ENCODE results near the gene SCP2. TPM values are rescaled to one million over a fixed set of nuclear protein-coding genes. Genes with fewer than 3 reads are reported as not detected.

The SCP2 gene
- polyA plus RNA-seq, 2 donors: 112 to 158 TPM

GRCh38 chr1:53089478-53090226, 162.6 kb downstream of the SCP2 start:
- H3K4me3 ChIP-seq (ENCODE audit: low read depth in 1 of 2, low read length in 2 of 2): no peak overlapping the region
- H3K27ac ChIP-seq (ENCODE audit: low read depth in 2 of 2, low read length in 1 of 2): no peak overlapping the region
- no peaks in the 10 kb centered on the region for H3K9me3 ChIP-seq (ENCODE audit: control insufficient read depth in 2 of 2, insufficient read depth in 1 of 2, low read depth in 1 of 2, low read length in 1 of 2)
- WGBS, 2 donors: 80 to 81% methylated on average over 10 to 11 of the region's 11 CpGs
- no peaks in the 10 kb centered on the region for H3K4me1 ChIP-seq (ENCODE audit: control insufficient read depth in 2 of 2, insufficient read depth in 2 of 2, low read length in 1 of 2)
- H3K27me3 ChIP-seq (ENCODE audit: control insufficient read depth in 1 of 2, insufficient read depth in 2 of 2, low read length in 2 of 2): no peaks in the 10 kb centered on the region
- no peaks in the 10 kb centered on the region for H3K36me3 ChIP-seq (ENCODE audit: control insufficient read depth in 2 of 2, insufficient read depth in 2 of 2, low read length in 1 of 2)

- Histone ChIP-seq H3K27ac (ENCODE audit: low read depth in 2 of 2, low read length in 1 of 2) (no peak overlapping the region), H3K9me3 (ENCODE audit: control insufficient read depth in 2 of 2, insufficient read depth in 1 of 2, low read depth in 1 of 2, low read length in 1 of 2) (peaks cover 0 to 6% of the 10 kb centered on the region in 2 donors), H3K4me1 (ENCODE audit: control insufficient read depth in 2 of 2, insufficient read depth in 2 of 2, low read length in 1 of 2) (peaks cover 0 to 3% of the 10 kb centered on the region in 2 donors), H3K27me3 (ENCODE audit: control insufficient read depth in 1 of 2, insufficient read depth in 2 of 2, low read length in 2 of 2) (no peaks in the 10 kb centered on the region), H3K4me3 (ENCODE audit: low read depth in 1 of 2, low read length in 2 of 2) (no peak overlapping the region), H3K36me3 (ENCODE audit: control insufficient read depth in 2 of 2, insufficient read depth in 2 of 2, low read length in 1 of 2) (no peaks in the 10 kb centered on the region)
- WGBS, 2 donors: 84 to 88% methylated on average over 35 to 37 of the region's 37 CpGs
These were observed 163.4 kb downstream of the SCP2 start for GRCh38 chr1:53090227-53091147.

GRCh38 chr1:53091841-53092645, 165.0 kb downstream of the SCP2 start:
- 85 to 86% methylated on average over 26 of the region's 26 CpGs for WGBS, 2 donors
- Histone ChIP-seq H3K9me3 (ENCODE audit: control insufficient read depth in 2 of 2, insufficient read depth in 1 of 2, low read depth in 1 of 2, low read length in 1 of 2) (peaks cover 0 to 21% of the 10 kb centered on the region in 2 donors), H3K4me3 (ENCODE audit: low read depth in 1 of 2, low read length in 2 of 2) (no peak overlapping the region), H3K4me1 (ENCODE audit: control insufficient read depth in 2 of 2, insufficient read depth in 2 of 2, low read length in 1 of 2) (peaks cover 0 to 3% of the 10 kb centered on the region in 2 donors), H3K27me3 (ENCODE audit: control insufficient read depth in 1 of 2, insufficient read depth in 2 of 2, low read length in 2 of 2) (no peaks in the 10 kb centered on the region), H3K36me3 (ENCODE audit: control insufficient read depth in 2 of 2, insufficient read depth in 2 of 2, low read length in 1 of 2) (no peaks in the 10 kb centered on the region), H3K27ac (ENCODE audit: low read depth in 2 of 2, low read length in 1 of 2) (no peak overlapping the region)

GRCh38 chr1:53092659-53093450, 165.8 kb downstream of the SCP2 start:
- no peak overlapping the region for H3K27ac ChIP-seq (ENCODE audit: low read depth in 2 of 2, low read length in 1 of 2)
- no peak overlapping the region for H3K4me3 ChIP-seq (ENCODE audit: low read depth in 1 of 2, low read length in 2 of 2)
- peaks cover 0 to 3% of the 10 kb centered on the region in 2 donors for H3K4me1 ChIP-seq (ENCODE audit: control insufficient read depth in 2 of 2, insufficient read depth in 2 of 2, low read length in 1 of 2)
- H3K9me3 ChIP-seq (ENCODE audit: control insufficient read depth in 2 of 2, insufficient read depth in 1 of 2, low read depth in 1 of 2, low read length in 1 of 2): peaks cover 0 to 29% of the 10 kb centered on the region in 2 donors
- no peaks in the 10 kb centered on the region for H3K27me3 ChIP-seq (ENCODE audit: control insufficient read depth in 1 of 2, insufficient read depth in 2 of 2, low read length in 2 of 2)
- WGBS, 2 donors: 84 to 86% methylated on average over 28 to 33 of the region's 33 CpGs
- no peaks in the 10 kb centered on the region for H3K36me3 ChIP-seq (ENCODE audit: control insufficient read depth in 2 of 2, insufficient read depth in 2 of 2, low read length in 1 of 2)

DNA sequence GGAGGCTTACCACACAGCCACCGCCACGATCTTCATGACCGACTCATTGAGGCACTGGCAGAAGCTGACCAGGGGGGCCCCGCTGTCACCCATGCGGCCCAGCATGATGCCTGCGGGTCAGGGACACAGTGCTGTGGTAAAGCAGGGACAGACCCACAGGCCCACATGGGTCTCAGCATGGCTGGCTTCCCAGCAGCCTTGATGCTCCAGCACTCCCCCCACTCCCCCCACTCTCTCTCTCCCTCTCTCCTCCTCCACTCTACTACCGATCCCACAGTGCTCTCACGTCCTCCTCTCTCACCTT, 166.3 kb downstream of the SCP2 start:
- WGBS, 2 donors: 90 to 91% methylated on average over 7 to 8 of the region's 8 CpGs
- H3K4me3 ChIP-seq (ENCODE audit: low read depth in 1 of 2, low read length in 2 of 2): no peak overlapping the region
- H3K4me1 ChIP-seq (ENCODE audit: control insufficient read depth in 2 of 2, insufficient read depth in 2 of 2, low read length in 1 of 2): peaks cover 0 to 3% of the 10 kb centered on the region in 2 donors
- no peak overlapping the region for H3K27ac ChIP-seq (ENCODE audit: low read depth in 2 of 2, low read length in 1 of 2)
- H3K36me3 ChIP-seq (ENCODE audit: control insufficient read depth in 2 of 2, insufficient read depth in 2 of 2, low read length in 1 of 2): no peaks in the 10 kb centered on the region
- H3K27me3 ChIP-seq (ENCODE audit: control insufficient read depth in 1 of 2, insufficient read depth in 2 of 2, low read length in 2 of 2): no peaks in the 10 kb centered on the region
- peaks cover 0 to 33% of the 10 kb centered on the region in 2 donors for H3K9me3 ChIP-seq (ENCODE audit: control insufficient read depth in 2 of 2, insufficient read depth in 1 of 2, low read depth in 1 of 2, low read length in 1 of 2)

GRCh38 chr1:53093778-53094532, 166.9 kb downstream of the SCP2 start:
- Histone ChIP-seq H3K4me3 (ENCODE audit: low read depth in 1 of 2, low read length in 2 of 2) (no peak overlapping the region), H3K27me3 (ENCODE audit: control insufficient read depth in 1 of 2, insufficient read depth in 2 of 2, low read length in 2 of 2) (no peaks in the 10 kb centered on the region), H3K4me1 (ENCODE audit: control insufficient read depth in 2 of 2, insufficient read depth in 2 of 2, low read length in 1 of 2) (peaks cover 0 to 3% of the 10 kb centered on the region in 2 donors), H3K36me3 (ENCODE audit: control insufficient read depth in 2 of 2, insufficient read depth in 2 of 2, low read length in 1 of 2) (no peaks in the 10 kb centered on the region), H3K27ac (ENCODE audit: low read depth in 2 of 2, low read length in 1 of 2) (no peak overlapping the region), H3K9me3 (ENCODE audit: control insufficient read depth in 2 of 2, insufficient read depth in 1 of 2, low read depth in 1 of 2, low read length in 1 of 2) (peaks cover 0 to 39% of the 10 kb centered on the region in 2 donors)
- WGBS, 2 donors: 92 to 93% methylated on average over 20 of the region's 20 CpGs

DNA sequence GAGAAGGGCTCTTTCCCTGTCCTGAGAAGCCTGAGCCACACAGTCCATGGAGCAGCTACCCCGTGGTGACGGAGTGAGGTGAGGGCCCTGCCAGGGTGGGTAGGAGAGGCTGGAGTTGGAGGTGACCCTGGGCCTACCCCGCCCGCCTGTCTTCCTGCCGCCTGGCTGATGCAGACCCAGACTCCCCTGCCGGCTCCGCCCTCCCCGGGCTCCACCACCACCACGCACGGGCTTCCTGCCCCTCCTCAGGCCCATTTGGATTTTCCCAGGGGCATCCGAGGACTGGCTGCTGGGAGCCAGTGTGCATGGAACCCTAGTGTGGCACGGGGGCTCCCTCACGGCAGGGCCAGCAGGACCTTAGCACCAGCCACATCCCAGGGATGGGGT, 167.4 kb downstream of the SCP2 start:
- 59 to 63% methylated on average over 13 of the region's 13 CpGs for WGBS, 2 donors
- Histone ChIP-seq H3K36me3 (ENCODE audit: control insufficient read depth in 2 of 2, insufficient read depth in 2 of 2, low read length in 1 of 2) (no peaks in the 10 kb centered on the region), H3K27ac (ENCODE audit: low read depth in 2 of 2, low read length in 1 of 2) (no peak overlapping the region), H3K4me3 (ENCODE audit: low read depth in 1 of 2, low read length in 2 of 2) (no peak overlapping the region), H3K9me3 (ENCODE audit: control insufficient read depth in 2 of 2, insufficient read depth in 1 of 2, low read depth in 1 of 2, low read length in 1 of 2) (peaks cover 0 to 43% of the 10 kb centered on the region in 2 donors), H3K4me1 (ENCODE audit: control insufficient read depth in 2 of 2, insufficient read depth in 2 of 2, low read length in 1 of 2) (peaks cover 0 to 3% of the 10 kb centered on the region in 2 donors), H3K27me3 (ENCODE audit: control insufficient read depth in 1 of 2, insufficient read depth in 2 of 2, low read length in 2 of 2) (no peaks in the 10 kb centered on the region)

Data from esophagus (tissue), 2 donors.